Right cardiac atrium (tissue), 5 donors: ENCODE data around the gene AKR1C3. TPM values are rescaled to one million over a fixed set of nuclear protein-coding genes. Genes with fewer than 3 reads are reported as not detected.
"Not testable (repeated sequence)": the region's sequence is repeated elsewhere in the genome, so short reads cannot be mapped to it uniquely, and the experiment has no call there.

Source experiments
- ATAC-seq, 2 donors: fragments of 200-7000 bp; cut with Tn5 transposase; one replicate each; pipeline versions ENCODE4 v1.8.0 to v1.9.1; 2020; ENCODE audit warnings: moderate library complexity in 2 of 2, mild to moderate bottlenecking in 1 of 2
- DNase-seq, 3 donors: peaks; one replicate each; pipeline ENCODE4 v3.0.0-alpha.2; 2020
- H3K27ac ChIP-seq: one replicate; pipeline ENCODE4 v1.5.1; 2013; ENCODE audit warnings: mild to moderate bottlenecking, low read length, control low read depth, moderate library complexity
- H3K27me3 ChIP-seq: one replicate; pipeline ENCODE4 v1.6.1; 2013; ENCODE audit not compliant: control insufficient read depth, insufficient read depth
- H3K4me1 ChIP-seq: one replicate; pipeline ENCODE4 v1.6.1; 2013; ENCODE audit warnings: low read length; ENCODE audit not compliant: control insufficient read depth, insufficient read depth
- H3K4me3 ChIP-seq: one replicate; pipeline ENCODE4 v1.5.1; 2013; ENCODE audit warnings: low read length, control low read depth
- H3K9me3 ChIP-seq: one replicate; pipeline ENCODE4 v1.6.1; 2013; ENCODE audit warnings: low read length; ENCODE audit not compliant: control insufficient read depth
- WGBS: extraction: QIAGEN DNeasy Blood & Tissue Kit; methylation state at CpG from one replicate; pipeline ENCODE4 v1.1.7; 2013; 5-methylcytosine and 5-hydroxymethylcytosine counted together
- intact Hi-C, 4 donors: fragments of 100-400 bp; cut with DNase I; formaldehyde crosslinking; loops; one replicate each; pipeline versions ENCODE4 v1.11.0 to v1.14.0; 2022 to 2023
- polyA plus RNA-seq: library from polyadenylated mRNA; stranded (reverse); fragments of 200-250 nt; gene quantifications from one replicate; pipeline ENCODE4 v1.2.3, GENCODE V29; 2013
- total RNA-seq, 4 donors: library from RNA; stranded (reverse); fragmentation: NEBNext Ultra II Directional; extraction: Animal tissue kit (Norgen Biotek cat#: 25700); gene quantifications; one replicate each; pipeline ENCODE4 v1.2.1, GENCODE V29; 2021
- donor health status: healthy with polysubstance abuse.
- donor health status: DM: no; HTN: yes; CAD: no.
- donor health status: DM: no; HTN: no; CAD: no.
- donor health status: DM: no; HTN: yes; CAD: no; lungs with severe emphysema.
- donor health status: DM: yes; HTN: yes; CAD: no.

The AKR1C3 gene
- total and polyA plus RNA-seq, 5 donors, result 28.1 to 60.8 (median 52.2) TPM

DNA sequence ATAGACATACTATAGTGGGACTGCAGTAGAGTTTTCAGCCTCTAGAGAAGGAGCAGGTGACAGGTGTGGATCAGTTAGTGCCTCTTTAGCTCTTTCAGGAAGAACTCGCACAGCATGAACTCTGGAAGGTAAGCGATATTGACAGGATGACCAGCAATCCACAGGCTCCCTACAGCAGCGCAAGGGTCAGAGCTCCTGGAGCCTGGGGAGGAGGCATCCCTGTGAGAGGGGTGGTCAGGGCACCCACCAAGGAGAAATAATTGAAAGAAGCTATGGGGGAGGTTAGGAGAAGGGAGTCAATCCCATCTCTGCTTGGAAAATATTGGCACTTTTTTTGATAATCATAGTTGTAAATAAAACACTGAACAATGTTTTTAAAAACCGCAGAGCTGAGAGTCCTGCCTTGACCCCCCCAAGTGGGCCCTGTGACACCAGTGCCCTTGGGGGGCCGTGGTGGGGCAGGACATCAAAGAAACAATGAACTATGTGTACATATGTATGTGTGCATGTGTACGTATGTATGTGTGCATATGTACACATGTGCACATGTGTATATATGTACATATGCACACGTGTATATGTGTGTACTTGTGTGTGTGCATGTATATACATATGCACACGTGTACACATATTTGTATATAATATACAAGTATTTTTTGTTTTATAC, 13.8 kb downstream of the AKR1C3 start:
- intact Hi-C loops, result no loop called here
- WGBS, result 62% methylated on average over 8 of the region's 8 CpGs
- no peak for ATAC-seq

DNA sequence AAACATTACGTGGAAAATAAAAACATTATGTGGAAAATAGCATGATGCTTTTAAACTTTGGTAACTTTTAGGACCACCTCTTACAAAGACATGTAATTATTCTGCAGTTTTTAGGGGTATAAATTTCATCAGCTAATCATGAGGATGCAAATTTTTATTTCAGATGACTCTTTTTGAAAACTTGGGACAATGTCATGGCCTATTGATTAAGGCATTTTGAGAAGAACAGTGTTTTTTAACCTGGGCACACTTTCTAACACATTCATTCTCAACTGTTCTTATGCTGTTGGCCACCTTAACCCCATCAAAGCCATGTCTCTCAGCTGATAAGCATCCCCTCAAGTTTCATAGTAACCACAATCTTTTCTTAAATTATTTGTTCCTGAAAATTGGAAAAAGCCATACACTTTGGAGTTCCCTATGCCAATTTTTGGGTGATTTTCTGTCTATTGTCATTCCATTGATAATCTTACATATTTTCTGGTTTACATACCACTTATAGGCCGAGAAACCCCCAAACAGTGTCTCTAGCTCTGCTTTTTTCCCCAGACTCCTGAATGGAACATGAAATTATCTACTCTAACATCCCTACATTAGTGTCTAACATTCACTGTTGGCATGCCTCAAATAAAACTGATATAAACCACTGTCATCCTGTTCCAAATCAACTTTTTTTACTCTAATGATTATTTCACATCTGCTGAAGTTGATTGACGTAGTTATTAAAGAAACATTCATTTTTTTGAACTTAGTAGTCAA, 14.6 kb downstream of the AKR1C3 start:
- no peaks in the 10 kb centered on the region for H3K9me3 ChIP-seq
- intact Hi-C loops, result no loop called here
- DNase-seq (no peak), ATAC-seq (no peak)
- no peak overlapping the region for H3K4me3 ChIP-seq
- 31% methylated on average over 3 of the region's 3 CpGs for WGBS
- H3K4me1 ChIP-seq, result no peaks in the 10 kb centered on the region
- H3K27ac ChIP-seq, result no peak overlapping the region
- no peaks in the 10 kb centered on the region for H3K27me3 ChIP-seq

More for the DNA sequence above, 13.8 kb downstream of the AKR1C3 start:
- Histone ChIP-seq H3K4me3 (no peak overlapping the region), H3K27ac (no peak overlapping the region), H3K27me3 (no peaks in the 10 kb centered on the region), H3K4me1 (no peaks in the 10 kb centered on the region), H3K9me3 (no peaks in the 10 kb centered on the region)
- DNase-seq, result no peak

DNA sequence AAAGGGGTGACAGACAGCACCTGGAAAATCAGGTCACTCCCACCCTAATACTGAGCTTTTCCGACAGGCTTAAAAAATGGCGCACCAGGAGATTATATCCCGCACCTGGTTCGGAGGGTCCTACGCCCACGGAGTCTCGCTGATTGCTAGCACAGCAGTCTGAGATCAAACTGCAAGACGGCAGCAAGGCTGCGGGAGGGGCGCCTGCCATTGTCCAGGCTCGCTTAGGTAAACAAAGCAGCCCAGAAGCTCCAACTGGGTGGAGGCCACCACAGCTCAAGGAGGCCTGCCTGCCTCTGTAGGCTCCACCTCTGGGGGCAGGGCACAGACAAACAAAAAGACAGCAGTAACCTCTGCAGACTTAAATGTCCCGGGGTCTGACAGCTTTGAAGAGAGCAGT, 15.6 kb downstream of the AKR1C3 start:
- ATAC-seq, H3K4me3 ChIP-seq, H3K4me1 ChIP-seq, H3K27ac ChIP-seq, intact Hi-C loops, H3K9me3 ChIP-seq, H3K27me3 ChIP-seq: not testable (repeated sequence)
- WGBS, result 95% methylated on average over 5 of the region's 12 CpGs
- peak in 1 of 3 donors; percentile 12 for DNase-seq

DNA sequence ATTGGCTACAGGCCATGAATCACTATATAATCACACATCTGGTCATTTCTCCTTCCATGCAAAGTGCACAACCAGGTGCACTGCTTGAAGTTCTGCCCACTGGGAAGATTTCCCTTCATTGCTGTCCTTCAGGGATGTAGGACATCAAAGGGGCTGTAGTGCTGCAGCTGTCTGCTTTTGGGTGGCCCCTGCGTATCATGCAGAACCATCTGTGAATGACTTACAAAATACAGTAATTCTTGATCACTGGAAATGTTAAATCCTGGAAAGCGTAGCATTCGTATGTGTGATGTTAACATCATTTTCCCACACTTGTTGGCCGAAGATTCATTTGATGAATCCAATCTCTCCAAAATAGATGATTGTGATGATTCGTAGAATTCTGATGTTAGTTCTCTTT, 22.4 kb downstream of the AKR1C3 start:
- Histone ChIP-seq H3K27me3 (no peaks in the 10 kb centered on the region), H3K27ac (no peak overlapping the region), H3K4me3 (no peak overlapping the region), H3K4me1 (no peaks in the 10 kb centered on the region), H3K9me3 (no peaks in the 10 kb centered on the region)
- ATAC-seq (no peak), DNase-seq (no peak)
- intact Hi-C loops, result no loop called here
- 82% methylated on average over 5 of the region's 5 CpGs for WGBS

DNA sequence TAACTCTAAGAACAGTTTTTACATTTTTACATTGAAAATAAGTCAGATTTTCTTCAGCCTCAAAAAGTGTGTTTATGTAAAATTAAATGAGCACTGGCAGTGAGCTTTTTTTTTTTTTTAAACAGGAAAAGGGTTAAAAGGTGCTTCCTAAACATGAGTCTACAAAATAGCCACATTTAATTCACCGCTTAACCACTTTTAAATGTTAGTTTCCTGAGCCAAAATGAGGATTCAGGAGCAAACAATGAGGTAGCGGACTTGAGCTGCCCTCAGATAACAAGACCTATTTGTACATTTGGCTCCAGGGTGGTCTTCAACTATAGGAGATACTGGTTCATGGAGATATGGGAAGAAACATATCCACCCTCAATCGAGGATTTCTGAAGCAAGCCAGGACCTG, 22.8 kb downstream of the AKR1C3 start:
- Histone ChIP-seq H3K9me3 (no peaks in the 10 kb centered on the region), H3K4me1 (no peaks in the 10 kb centered on the region), H3K4me3 (no peak overlapping the region), H3K27me3 (no peaks in the 10 kb centered on the region), H3K27ac (no peak overlapping the region)
- ATAC-seq, result no peak
- DNase-seq, result no peak
- WGBS, result 48% methylated on average over 3 of the region's 3 CpGs
- intact Hi-C loops, result no loop called here

DNA sequence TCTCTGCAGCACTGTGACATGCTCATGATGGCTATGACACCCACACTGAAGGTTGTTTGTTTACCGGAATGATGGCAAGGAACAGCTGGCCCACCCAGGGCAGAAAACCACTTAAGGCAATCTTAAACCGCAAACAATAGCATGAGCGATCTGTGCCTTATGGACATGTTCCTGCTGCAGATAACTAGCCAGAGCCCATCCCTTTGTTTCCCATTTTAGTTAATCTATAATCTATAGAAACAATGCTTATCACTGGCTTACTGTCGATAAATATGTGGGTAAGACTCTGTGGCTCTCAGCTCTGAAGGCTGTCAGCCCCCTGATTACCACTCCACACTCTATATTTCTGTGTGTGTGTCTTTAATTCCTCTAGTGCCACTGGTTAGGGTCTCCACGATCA, 25.8 kb downstream of the AKR1C3 start:
- DNase-seq, H3K27me3 ChIP-seq, H3K27ac ChIP-seq, H3K4me3 ChIP-seq, intact Hi-C loops, H3K4me1 ChIP-seq, ATAC-seq, H3K9me3 ChIP-seq: not testable (repeated sequence)
- 83% methylated on average over 5 of the region's 5 CpGs for WGBS

DNA sequence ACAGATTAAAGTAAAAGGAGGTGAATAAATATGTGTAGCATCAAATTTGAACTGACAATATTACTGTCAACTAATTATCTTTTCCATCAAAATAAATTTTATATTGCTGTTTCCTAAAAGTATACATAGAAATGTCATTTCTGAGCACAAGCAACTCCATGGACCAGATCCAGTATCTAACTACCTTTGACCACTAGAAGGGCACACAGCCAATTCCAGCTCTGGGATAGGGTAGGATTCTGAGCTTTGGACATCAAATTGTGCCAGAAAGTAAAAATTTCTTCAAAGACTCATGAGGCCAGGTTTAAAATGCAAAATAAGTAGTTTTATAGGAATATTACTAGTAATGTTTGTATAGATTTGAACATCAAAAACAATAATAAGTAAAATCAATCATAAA, 29.7 kb downstream of the AKR1C3 start:
- H3K4me1 ChIP-seq, result no peaks in the 10 kb centered on the region
- intact Hi-C loops, result no loop called here
- H3K9me3 ChIP-seq, result no peaks in the 10 kb centered on the region
- H3K27me3 ChIP-seq, result no peaks in the 10 kb centered on the region
- no peak for ATAC-seq
- H3K4me3 ChIP-seq, result no peak overlapping the region
- no peak for DNase-seq
- H3K27ac ChIP-seq, result no peak overlapping the region

DNA sequence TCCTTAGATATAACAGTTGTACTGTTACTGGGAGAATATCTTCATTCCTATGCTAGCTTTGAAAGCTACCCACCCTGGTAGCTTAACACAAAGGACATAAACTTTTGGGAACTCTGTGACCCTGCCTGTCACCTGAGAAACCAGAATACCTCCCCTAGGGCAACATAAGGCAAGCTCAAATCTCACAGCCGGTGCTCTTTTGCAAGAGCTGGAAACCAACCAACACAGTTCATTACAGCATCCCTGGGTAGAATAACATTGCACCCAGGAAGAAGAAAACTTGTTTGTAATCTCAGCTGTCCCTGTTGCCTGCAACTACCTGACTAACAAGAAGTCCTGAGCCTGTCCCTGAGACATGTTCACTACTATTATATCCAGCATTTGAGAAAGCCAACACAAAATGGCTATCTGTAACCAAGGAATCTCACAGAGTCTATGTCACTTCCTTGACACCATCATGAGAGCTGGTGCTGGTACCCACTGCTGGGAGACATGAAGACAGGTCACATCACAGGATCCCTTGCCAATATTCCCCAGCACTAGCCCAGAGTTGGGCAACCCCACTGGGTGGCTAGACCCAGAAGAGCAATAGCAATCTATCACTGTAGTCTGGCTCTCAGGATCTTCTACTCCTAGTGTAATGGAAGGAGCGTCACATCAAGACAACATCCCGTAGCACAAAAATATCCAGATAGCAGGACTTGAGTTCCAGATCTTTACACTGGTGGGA, 31.3 kb downstream of the AKR1C3 start:
- Histone ChIP-seq H3K4me1 (no peaks in the 10 kb centered on the region), H3K27ac (no peak overlapping the region), H3K27me3 (no peaks in the 10 kb centered on the region), H3K4me3 (no peak overlapping the region), H3K9me3 (no peaks in the 10 kb centered on the region)
- DNase-seq (no peak), ATAC-seq (no peak)
- intact Hi-C loops, result no loop called here
- WGBS, result 84% methylated on average over 3 of the region's 3 CpGs

DNA sequence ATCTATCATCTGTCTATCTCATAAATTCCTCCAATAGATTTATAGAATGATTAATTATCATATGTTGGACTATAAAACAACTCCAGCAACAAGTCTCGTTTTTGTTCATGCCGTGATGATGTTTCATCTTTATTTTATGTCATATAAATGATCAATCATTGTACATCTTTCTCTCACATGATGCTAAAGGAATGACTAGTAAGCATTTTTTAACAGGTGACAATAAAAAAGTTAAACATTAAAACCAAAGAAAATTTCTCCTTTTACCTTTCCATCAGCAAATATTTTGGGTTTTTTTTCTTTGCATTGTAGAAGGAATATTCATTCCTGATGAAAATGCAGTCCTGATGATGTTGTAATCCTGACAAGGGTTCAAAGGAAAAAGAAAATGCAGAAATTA, 41.4 kb downstream of the AKR1C3 start:
- no peaks in the 10 kb centered on the region for H3K4me1 ChIP-seq
- no peaks in the 10 kb centered on the region for H3K27me3 ChIP-seq
- ATAC-seq (no peak), DNase-seq (no peak)
- 77% methylated on average over 2 of the region's 2 CpGs for WGBS
- H3K27ac ChIP-seq, result no peak overlapping the region
- no peak overlapping the region for H3K4me3 ChIP-seq
- no peaks in the 10 kb centered on the region for H3K9me3 ChIP-seq
- intact Hi-C loops, result no loop called here

DNA sequence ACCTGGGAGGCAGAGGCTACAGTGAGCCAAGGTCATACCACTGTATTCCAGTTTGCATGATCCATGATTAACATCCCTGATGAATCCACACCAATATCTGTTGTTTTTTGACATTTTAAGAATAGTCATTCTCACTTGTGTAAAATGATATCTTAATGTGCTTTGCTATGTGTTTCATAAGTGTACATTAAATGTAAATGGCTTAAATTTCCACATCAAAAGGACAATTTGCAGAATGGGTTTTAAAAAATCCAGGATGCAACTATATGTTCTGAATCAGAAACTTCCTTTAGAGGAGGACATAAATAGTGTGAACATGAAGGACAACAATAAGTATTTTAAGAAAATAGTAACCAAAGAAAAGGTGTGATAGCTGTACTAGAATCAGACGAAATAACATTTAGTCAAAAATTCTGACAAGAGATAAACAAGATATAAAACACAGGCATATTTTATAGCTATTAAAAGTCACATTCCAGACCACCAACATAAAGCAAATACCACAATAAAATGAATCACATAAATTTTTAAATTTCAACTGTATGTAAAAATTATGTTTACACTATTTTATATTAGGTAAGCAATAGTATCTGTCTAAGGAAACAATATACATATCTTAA, 42.4 kb downstream of the AKR1C3 start:
- DNase-seq (no peak), ATAC-seq (no peak)
- Histone ChIP-seq H3K27ac (no peak overlapping the region), H3K9me3 (no peaks in the 10 kb centered on the region), H3K4me1 (no peaks in the 10 kb centered on the region), H3K4me3 (no peak overlapping the region), H3K27me3 (no peaks in the 10 kb centered on the region)
- intact Hi-C loops, result no loop called here
- WGBS, result 89% methylated on average over 1 of the region's 1 CpG

DNA sequence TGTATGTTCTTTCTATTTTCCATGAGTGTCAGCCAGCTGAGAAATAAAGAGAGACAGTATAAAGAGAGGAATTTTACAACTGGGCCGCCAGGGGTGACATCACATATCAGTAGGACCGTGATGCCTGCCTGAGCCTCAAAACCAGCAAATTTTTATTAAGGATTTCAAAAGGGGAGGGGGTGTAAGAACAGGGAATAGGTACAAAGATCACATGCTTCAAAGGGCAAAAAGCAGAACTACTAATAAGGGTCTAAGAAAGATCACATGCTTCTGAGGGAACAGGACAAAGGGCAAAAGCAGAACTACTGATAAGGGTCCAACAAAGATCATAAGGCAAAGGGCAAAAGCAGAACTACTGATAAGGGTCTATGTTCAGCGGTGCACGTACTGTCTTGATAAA, 43.5 kb downstream of the AKR1C3 start:
- H3K27ac ChIP-seq, H3K9me3 ChIP-seq, ATAC-seq, H3K4me3 ChIP-seq, H3K27me3 ChIP-seq, H3K4me1 ChIP-seq, intact Hi-C loops, DNase-seq: not testable (repeated sequence)
- 29% methylated on average over 4 of the region's 4 CpGs for WGBS
